K562 (cell line): Measurements from ENCODE around the gene NTNG1. TPM values are rescaled to one million over a fixed set of nuclear protein-coding genes. Genes with fewer than 3 reads are reported as not detected.

Source experiments
- ATAC-seq: fragments of 200-7000 bp; cut with Tn5 transposase; 3 replicates; pipeline ENCODE4 v1.9.1; 2020; ENCODE audit warnings: moderate library complexity
- BruUV-seq: library from RNA; stranded (reverse); fragments of 400-500 nt; replicated peaks from 2 replicates; lab custom pipeline; 2021; lab: Mats Ljungman, UMichigan
- CTCF ChIA-PET: fragments of 300-600 bp; formaldehyde crosslinking; extraction: SDS; loops from one replicate; lab custom pipeline; 2021; ENCODE audit warnings: low intra/inter-chr PET ratio; lab: Yijun Ruan, JAX
- POLR2A ChIA-PET: fragments of 300-600, 350-650 bp; sonication (Branson Sonifier 250); formaldehyde crosslinking; extraction: SDS; loops from one replicate; lab custom pipeline; 2021; ENCODE audit warnings: antibody characterized with exemption, inconsistent platforms; lab: Yijun Ruan, JAX
- DNase-seq, 4 experiments: peaks; one replicate each; pipeline versions ENCODE4 v3.0.0 to v3.0.0-alpha.2; 2011 to 2018; ENCODE audit warnings: low spot score in 3 of 4, mixed read lengths in 3 of 4; ENCODE audit errors: extremely low read depth in 1 of 4
- FAIRE-seq: peaks from 2 replicates; lab custom pipeline; 2011; peaks lifted over from hg19 to GRCh38; lab: Jason Lieb, UNC
- H2AFZ ChIP-seq: 2 replicates; pipeline ENCODE4 v1.6.0; 2011; ENCODE audit warnings: low read depth, low read length, control low read depth, inconsistent platforms
- H3K27ac ChIP-seq: fragments of 200-600 bp; 3 replicates; pipeline ENCODE4 v1.8.0; 2011; ENCODE audit warnings: low read depth, mild to moderate bottlenecking, control low read depth, inconsistent platforms, low read length, moderate library complexity, mixed read lengths; ENCODE audit errors: extremely low read depth
- H3K27me3 ChIP-seq, 2 experiments: fragments of 300-600 bp in 1 of 2; 2 replicates in 1 of 2; 3 replicates in 1 of 2; pipeline versions ENCODE4 v1.6.0 to v1.8.0; 2011; ENCODE audit warnings: inconsistent platforms in 2 of 2, low read length in 2 of 2, mild to moderate bottlenecking in 1 of 2, mixed read lengths in 1 of 2, moderate library complexity in 1 of 2; ENCODE audit not compliant: control insufficient read depth in 2 of 2, insufficient read depth in 2 of 2
- H3K36me3 ChIP-seq: fragments of 300-600 bp; 3 replicates; pipeline ENCODE4 v1.8.0; 2011; ENCODE audit warnings: mild to moderate bottlenecking, low read length, inconsistent platforms; ENCODE audit not compliant: control insufficient read depth, insufficient read depth
- H3K4me1 ChIP-seq, 2 experiments: fragments of 200-600 bp in 1 of 2; replicated peaks in 1 of 2; 2 replicates in 1 of 2; 3 replicates in 1 of 2; pipeline versions ENCODE4 v1.5.1 to v1.8.0; 2011; ENCODE audit warnings: inconsistent platforms in 2 of 2, low read length in 2 of 2, mild to moderate bottlenecking in 1 of 2, mixed read lengths in 1 of 2, moderate library complexity in 1 of 2; ENCODE audit not compliant: control insufficient read depth in 2 of 2, insufficient read depth in 2 of 2
- H3K4me2 ChIP-seq: 2 replicates; pipeline ENCODE4 v1.6.1; 2011; ENCODE audit warnings: low read length, control low read depth, inconsistent platforms, mixed read lengths; ENCODE audit not compliant: insufficient read depth
- H3K4me3 ChIP-seq: fragments of 200-600 bp; sonication (generic), shearing (Covaris generic); 2 replicates; pipeline ENCODE4 v1.5.1; 2016; ENCODE audit warnings: control low read depth, inconsistent platforms
- H3K79me2 ChIP-seq: fragments of 200-600 bp; 3 replicates; pipeline ENCODE4 v1.8.0; 2011; ENCODE audit warnings: low read length, inconsistent platforms; ENCODE audit not compliant: control insufficient read depth, insufficient read depth
- H3K9ac ChIP-seq, 2 experiments: 2 replicates each; pipeline versions ENCODE4 v1.6.0 to v1.6.1; 2011; ENCODE audit warnings: low read depth in 2 of 2, low read length in 2 of 2, control low read depth in 1 of 2, inconsistent platforms in 1 of 2, mild to moderate bottlenecking in 1 of 2, mixed read lengths in 1 of 2; ENCODE audit not compliant: insufficient read depth in 1 of 2
- H3K9me1 ChIP-seq: one replicate; pipeline ENCODE4 v1.6.0; 2011; ENCODE audit warnings: inconsistent platforms, mild to moderate bottlenecking, low read length, moderate library complexity; ENCODE audit not compliant: control insufficient read depth, insufficient read depth
- H3K9me3 ChIP-seq: replicated peaks from 2 replicates; pipeline ENCODE4 v1.5.1; 2011; ENCODE audit warnings: low read depth, low read length, inconsistent platforms; ENCODE audit not compliant: control insufficient read depth, insufficient read depth
- H4K20me1 ChIP-seq: replicated peaks from 2 replicates; pipeline ENCODE4 v1.6.1; 2011; ENCODE audit warnings: low read length, inconsistent platforms, mixed read lengths; ENCODE audit not compliant: control insufficient read depth, insufficient read depth
- CBX3 ChIP-seq, 2 experiments: IDR thresholded peaks; 1 replicate in 1 of 2; 2 replicates in 1 of 2; pipeline ENCODE4 v1.6.1; 2012; ENCODE audit warnings: inconsistent platforms in 2 of 2, low read length in 2 of 2, borderline replicate concordance in 1 of 2, control low read depth in 1 of 2
- EHMT2 ChIP-seq: fragments of 450-650 bp; IDR thresholded peaks from 2 replicates; pipeline ENCODE4 v1.6.1; 2018; ENCODE audit warnings: antibody characterized with exemption
- EP300 ChIP-seq: IDR thresholded peaks from 2 replicates; pipeline ENCODE4 v1.6.1; 2012; ENCODE audit warnings: low read length, improper control_type of control experiment
- MEF2A ChIP-seq: IDR thresholded peaks from 2 replicates; pipeline ENCODE4 v1.6.1; 2011; ENCODE audit warnings: low read depth, mild to moderate bottlenecking, low read length, moderate library complexity; ENCODE audit not compliant: control insufficient read depth
- NFXL1 ChIP-seq: fragments of 450-650 bp; formaldehyde crosslinking; IDR thresholded peaks from 2 replicates; pipeline ENCODE4 v1.4.0; 2021; ENCODE audit warnings: mild to moderate bottlenecking
- OTX1 ChIP-seq: fragments of 450-650 bp; formaldehyde crosslinking; IDR thresholded peaks from 2 replicates; pipeline ENCODE4 v1.4.0; 2022; ENCODE audit warnings: mild to moderate bottlenecking
- PTRF ChIP-seq: fragments of 450-650 bp; IDR thresholded peaks from 2 replicates; pipeline ENCODE4 v1.6.1; 2016; ENCODE audit warnings: mild to moderate bottlenecking, missing genetic modification characterization, missing compliant biosample characterization
- ZNF165 ChIP-seq: fragments of 250-450 bp; sonication (Bioruptor Pico); IDR thresholded peaks from 2 replicates; pipeline ENCODE4 v1.4.0; 2020; ENCODE audit warnings: borderline replicate concordance
- ZNF184 ChIP-seq: sonication (generic); formaldehyde crosslinking; IDR thresholded peaks from 2 replicates; pipeline ENCODE4 v1.5.0; 2020; ENCODE audit warnings: missing genetic modification reagents
- ZNF311 ChIP-seq: fragments of 250-450 bp; sonication (Bioruptor Pico); IDR thresholded peaks from 2 replicates; pipeline ENCODE4 v1.4.0; 2020; ENCODE audit warnings: mild to moderate bottlenecking, moderate library complexity
- ZNF75A ChIP-seq: fragments of 450-650 bp; formaldehyde crosslinking; IDR thresholded peaks from 2 replicates; pipeline ENCODE4 v1.4.0; 2020; ENCODE audit warnings: mild to moderate bottlenecking
- WGBS: fragments of 100-300 bp; shearing (Covaris generic); methylation state at CpG from one replicate; pipeline ENCODE4 v1.1.6; 2016; ENCODE audit warnings: low coverage, mixed read lengths; ENCODE audit not compliant: insufficient coverage; ENCODE audit errors: missing lambda C conversion rate; 5-methylcytosine and 5-hydroxymethylcytosine counted together
- in situ Hi-C: fragments of 300-500 bp; cut with MboI; formaldehyde crosslinking; loops from 4 replicates; pipeline ENCODE4 v1.15.0; 2018; ENCODE audit warnings: inconsistent platforms, mixed read lengths
- intact Hi-C: fragments of 100-400 bp; cut with micrococcal nuclease; formaldehyde crosslinking; loops from 2 replicates; pipeline ENCODE4 v1.14.2; 2022
- polyA plus RNA-seq, 8 experiments: library from polyadenylated mRNA; depleted of rRNA in 4 of 8; stranded (reverse) in 5 of 8; unstranded in 3 of 8; fragments of >200 nt; fragmentation: Nextera tagmentation in 2 of 8; fragmentation: Illumina TruSeq in 1 of 8; extraction: Ambion mirVana in 2 of 8; extraction: Trizol in 1 of 8; gene quantifications; 2 replicates each; pipeline versions ENCODE4 v1.2.1 to v1.2.3, GENCODE V29; 2011 to 2014; ENCODE audit warnings: inconsistent platforms in 1 of 8, missing spikeins in 1 of 8
- total RNA-seq, 7 experiments: library from RNA; depleted of rRNA in 6 of 7; stranded (reverse); fragments of >200 nt in 6 of 7; fragmentation: Illumina TruSeq in 2 of 7; extraction: Trizol in 2 of 7; gene quantifications; 2 replicates each; pipeline versions ENCODE4 v1.2.1 to v1.2.3, GENCODE V29; 2011 to 2021; ENCODE audit warnings: low replicate concordance in 1 of 7
- TF ChIP-seq, protein P1 (sequence below): fragments of 250-450 bp; sonication (Bioruptor Pico); IDR thresholded peaks from 2 replicates; pipeline ENCODE4 v1.5.0; 2020; ENCODE audit warnings: mild to moderate bottlenecking, borderline replicate concordance
- TF ChIP-seq, protein P2 (sequence below): IDR thresholded peaks from 2 replicates; pipeline ENCODE4 v1.6.1; 2011; ENCODE audit not compliant: insufficient read length; ENCODE audit errors: extremely low read depth

Gene NTNG1
- total and polyA plus RNA-seq, 9 of the 15 experiments (the other 6 are each of a cell fraction or from before 2014, with no cell fraction given) = not detected

DNA sequence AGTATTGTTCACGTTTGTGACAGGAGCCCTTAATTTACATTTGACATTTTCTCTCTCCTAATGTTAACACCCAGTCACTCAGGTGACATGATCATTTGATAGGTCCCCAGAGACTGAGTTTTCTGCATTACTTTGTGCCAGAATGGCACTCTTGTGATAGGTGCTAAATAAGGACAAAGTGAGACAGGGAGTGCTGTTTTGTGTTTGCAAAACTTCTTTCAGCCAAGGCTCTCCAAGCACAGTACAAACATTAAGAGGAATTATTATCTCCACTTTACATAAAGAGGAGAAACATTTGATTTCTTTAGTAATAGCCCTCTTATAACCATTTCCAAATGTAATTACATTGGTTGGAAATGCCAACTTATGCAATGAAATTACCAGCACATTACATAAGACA is 355.2 kb downstream of the NTNG1 start:
- H3K9ac ChIP-seq = no peak overlapping the region
- no peaks in the 10 kb centered on the region for H3K79me2 ChIP-seq
- no peaks in the 10 kb centered on the region; the same call in 1 of the 2 replicates for H3K9me3 ChIP-seq
- no TSS peak for BruUV-seq
- H3K27me3 ChIP-seq = no peaks in the 10 kb centered on the region
- FAIRE-seq (no peak), ATAC-seq (no peak), DNase-seq (no peak)
- no peak overlapping the region for H3K4me2 ChIP-seq
- no peaks in the 10 kb centered on the region for H3K4me1 ChIP-seq
- CTCF ChIA-PET = no interaction called here
- WGBS = 0% methylated on average over 1 of the region's 1 CpG
- no peaks in the 10 kb centered on the region for H3K9me1 ChIP-seq
- POLR2A ChIA-PET = no interaction called here
- no peaks in the 10 kb centered on the region for H3K36me3 ChIP-seq
- TF ChIP-seq PTRF (tag) = no peak
- no peak overlapping the region for H3K27ac ChIP-seq
- intact Hi-C loops = no loop called here
- no peak overlapping the region for H3K4me3 ChIP-seq
- no peak overlapping the region for H2AFZ ChIP-seq
- in situ Hi-C loops = no loop called here
- no peaks in the 10 kb centered on the region for H4K20me1 ChIP-seq

DNA sequence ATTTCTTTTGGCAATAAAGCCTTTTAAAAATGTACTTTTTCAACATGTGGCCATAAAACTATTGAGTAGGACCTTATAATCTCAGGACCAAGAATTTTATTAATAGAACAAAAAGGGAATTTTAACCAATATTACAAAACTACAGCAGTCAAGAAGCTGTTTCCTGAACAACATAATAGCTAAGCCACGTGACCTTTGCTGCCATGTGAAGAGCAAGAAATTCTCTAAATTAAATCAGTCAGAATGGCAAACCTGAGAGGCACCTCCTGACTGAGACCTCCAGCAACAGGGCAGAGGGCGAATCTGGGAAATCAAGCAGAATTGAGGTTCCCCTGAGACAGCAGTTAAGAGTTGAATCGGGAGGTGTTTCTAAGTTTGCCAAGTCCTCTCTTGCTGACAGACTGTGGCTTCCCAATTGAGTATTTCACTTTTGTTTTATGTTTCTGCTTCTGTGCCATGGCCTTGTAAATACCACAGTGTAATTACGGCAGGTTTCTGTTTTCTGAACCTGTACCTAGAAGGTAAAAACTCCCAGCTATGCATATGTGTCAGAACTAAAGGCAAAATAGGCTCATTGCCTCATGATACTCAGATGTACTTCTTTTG is 358.4 kb downstream of the NTNG1 start:
- Histone ChIP-seq H3K4me3 (no peak overlapping the region), H3K4me2 (no peak overlapping the region), H3K27me3 (no peaks in the 10 kb centered on the region), H3K79me2 (no peaks in the 10 kb centered on the region), H3K9ac (no peak overlapping the region), H3K4me1 (no peaks in the 10 kb centered on the region), H3K9me3 (0 out of 2 replicates have a peak, but pooled peaks cover 1% of the 10 kb centered on the region), H3K36me3 (no peaks in the 10 kb centered on the region), H3K9me1 (no peaks in the 10 kb centered on the region), H2AFZ (no peak overlapping the region), H4K20me1 (no peaks in the 10 kb centered on the region), H3K27ac (no peak overlapping the region)
- ChIA-PET CTCF (no interaction called here), POLR2A (no interaction called here)
- intact Hi-C loops (no loop called here), in situ Hi-C loops (no loop called here)
- no peak for DNase-seq
- ATAC-seq = no peak
- no peak for FAIRE-seq
- no TSS peak for BruUV-seq
- 0% methylated on average over 4 of the region's 4 CpGs for WGBS
- TF ChIP-seq ZNF184 (CRISPR knock-in tag) (no peak), CBX3 (IDR thresholded peaks at IDR 0.05; ENCODE audit: borderline replicate concordance in 1 of 2, low read length in 2 of 2) (no peak), EHMT2 (no peak), NFXL1 (CRISPR knock-in tag) (no peak), ZNF311 (CRISPR knock-in tag) (no peak), ZNF165 (CRISPR knock-in tag) (no peak), ZNF75A (no peak), OTX1 (CRISPR knock-in tag) (no peak), EP300 (no peak), MEF2A (no peak)
- TF ChIP-seq, protein P1, sequence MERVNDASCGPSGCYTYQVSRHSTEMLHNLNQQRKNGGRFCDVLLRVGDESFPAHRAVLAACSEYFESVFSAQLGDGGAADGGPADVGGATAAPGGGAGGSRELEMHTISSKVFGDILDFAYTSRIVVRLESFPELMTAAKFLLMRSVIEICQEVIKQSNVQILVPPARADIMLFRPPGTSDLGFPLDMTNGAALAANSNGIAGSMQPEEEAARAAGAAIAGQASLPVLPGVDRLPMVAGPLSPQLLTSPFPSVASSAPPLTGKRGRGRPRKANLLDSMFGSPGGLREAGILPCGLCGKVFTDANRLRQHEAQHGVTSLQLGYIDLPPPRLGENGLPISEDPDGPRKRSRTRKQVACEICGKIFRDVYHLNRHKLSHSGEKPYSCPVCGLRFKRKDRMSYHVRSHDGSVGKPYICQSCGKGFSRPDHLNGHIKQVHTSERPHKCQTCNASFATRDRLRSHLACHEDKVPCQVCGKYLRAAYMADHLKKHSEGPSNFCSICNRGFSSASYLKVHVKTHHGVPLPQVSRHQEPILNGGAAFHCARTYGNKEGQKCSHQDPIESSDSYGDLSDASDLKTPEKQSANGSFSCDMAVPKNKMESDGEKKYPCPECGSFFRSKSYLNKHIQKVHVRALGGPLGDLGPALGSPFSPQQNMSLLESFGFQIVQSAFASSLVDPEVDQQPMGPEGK = no peak
- TF ChIP-seq, protein P2, sequence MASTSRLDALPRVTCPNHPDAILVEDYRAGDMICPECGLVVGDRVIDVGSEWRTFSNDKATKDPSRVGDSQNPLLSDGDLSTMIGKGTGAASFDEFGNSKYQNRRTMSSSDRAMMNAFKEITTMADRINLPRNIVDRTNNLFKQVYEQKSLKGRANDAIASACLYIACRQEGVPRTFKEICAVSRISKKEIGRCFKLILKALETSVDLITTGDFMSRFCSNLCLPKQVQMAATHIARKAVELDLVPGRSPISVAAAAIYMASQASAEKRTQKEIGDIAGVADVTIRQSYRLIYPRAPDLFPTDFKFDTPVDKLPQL = no peak
